Measurements from ENCODE around the gene P2RY2. TPM values are rescaled to one million over a fixed set of nuclear protein-coding genes. Genes with fewer than 3 reads are reported as not detected.

Gene P2RY2
- polyA plus RNA-seq, 1 of the 3 experiments (the other 2 are of a cell fraction), result 0.12 TPM

DNA sequence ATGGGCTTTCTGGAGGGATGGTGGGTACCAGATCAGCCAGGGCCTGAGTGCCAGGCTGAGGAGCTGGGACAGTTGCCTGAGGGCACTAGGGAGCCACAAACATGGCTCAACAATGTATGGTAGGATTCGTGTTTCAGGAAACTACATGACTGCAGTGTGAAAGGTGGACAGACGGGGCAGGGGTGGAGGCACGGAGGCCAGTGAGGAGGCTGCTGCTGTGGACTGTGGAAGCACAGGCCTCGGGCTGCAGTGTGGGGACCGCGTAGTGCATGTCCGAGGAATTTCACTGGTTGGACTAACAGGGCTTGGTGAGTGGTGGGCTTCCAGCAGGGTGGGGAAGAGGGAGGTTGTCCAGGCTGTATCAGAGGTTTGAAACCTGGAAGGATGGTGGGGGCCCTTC, 7.8 kb downstream of the P2RY2 start (continued):
- TF ChIP-seq TEAD4 (IDR thresholded peaks at IDR 0.05; ENCODE audit: borderline replicate concordance, insufficient read depth) (no peak), ELF1 (IDR thresholded peaks at IDR 0.05) (no peak), GATA2 (CRISPR knock-in tag; IDR thresholded peaks at IDR 0.05) (no peak), JUND (IDR thresholded peaks at IDR 0.05) (no peak)
- TF ChIP-seq, protein P1, sequence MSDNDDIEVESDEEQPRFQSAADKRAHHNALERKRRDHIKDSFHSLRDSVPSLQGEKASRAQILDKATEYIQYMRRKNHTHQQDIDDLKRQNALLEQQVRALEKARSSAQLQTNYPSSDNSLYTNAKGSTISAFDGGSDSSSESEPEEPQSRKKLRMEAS (IDR thresholded peaks at IDR 0.05; ENCODE audit: low read depth), result no peak
- TF ChIP-seq, protein P2, sequence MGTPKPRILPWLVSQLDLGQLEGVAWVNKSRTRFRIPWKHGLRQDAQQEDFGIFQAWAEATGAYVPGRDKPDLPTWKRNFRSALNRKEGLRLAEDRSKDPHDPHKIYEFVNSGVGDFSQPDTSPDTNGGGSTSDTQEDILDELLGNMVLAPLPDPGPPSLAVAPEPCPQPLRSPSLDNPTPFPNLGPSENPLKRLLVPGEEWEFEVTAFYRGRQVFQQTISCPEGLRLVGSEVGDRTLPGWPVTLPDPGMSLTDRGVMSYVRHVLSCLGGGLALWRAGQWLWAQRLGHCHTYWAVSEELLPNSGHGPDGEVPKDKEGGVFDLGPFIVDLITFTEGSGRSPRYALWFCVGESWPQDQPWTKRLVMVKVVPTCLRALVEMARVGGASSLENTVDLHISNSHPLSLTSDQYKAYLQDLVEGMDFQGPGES (IDR thresholded peaks at IDR 0.05; ENCODE audit: low read depth, low read length), result no peak

DNA sequence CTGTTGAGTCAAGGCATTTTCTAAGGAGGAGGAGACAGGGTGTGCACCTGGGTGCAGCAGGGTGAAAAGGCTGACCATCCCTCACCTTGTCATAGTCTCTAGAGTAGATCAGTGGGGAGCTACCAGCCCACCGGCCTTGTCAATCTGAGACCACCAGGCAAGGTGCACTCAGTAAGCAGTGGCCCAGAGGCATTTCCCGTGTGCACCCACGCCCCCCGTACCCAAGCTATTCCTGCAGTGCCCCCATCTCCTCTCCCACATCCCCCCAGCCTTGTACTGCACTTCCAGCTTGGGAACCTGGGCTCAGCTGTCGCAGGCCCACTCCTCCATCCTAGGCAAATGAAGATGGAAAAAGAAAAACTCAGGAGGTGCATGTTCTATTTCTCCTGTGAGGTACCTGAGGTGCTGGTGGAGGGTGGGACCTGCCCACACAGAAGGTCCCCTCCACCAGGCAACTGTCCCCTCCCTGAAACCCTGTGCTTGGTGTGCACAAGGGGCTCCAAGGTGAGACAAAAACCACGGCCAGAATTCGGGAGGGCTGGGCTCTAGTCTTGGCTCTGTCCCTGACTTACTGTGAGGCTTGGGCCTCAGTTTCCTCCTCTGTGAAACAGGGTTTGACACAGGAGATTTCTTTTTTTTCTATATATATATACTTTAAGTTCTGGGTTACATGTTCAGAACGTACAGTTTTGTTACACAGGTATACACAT, 8.4 kb downstream of the P2RY2 start:
- no peaks in the 10 kb centered on the region for H3F3A ChIP-seq (replicated peaks; ENCODE audit: insufficient read depth)
- no peaks in the 10 kb centered on the region for H3K9me2 ChIP-seq
- H3K36me3 ChIP-seq (replicated peaks in 1 of 2; ENCODE audit: control insufficient read depth in 1 of 2, insufficient read depth in 2 of 2, low read length in 1 of 2), result no peaks in the 10 kb centered on the region
- POLR2A ChIA-PET, result no interaction called here
- H2AFZ ChIP-seq (ENCODE audit: low read depth), result no peak overlapping the region
- no peak overlapping the region for H3K4me2 ChIP-seq
- TF ChIP-seq SMC3 (IDR thresholded peaks at IDR 0.05; ENCODE audit: low read depth, low read length) (no peak), YY1 (IDR thresholded peaks at IDR 0.05; ENCODE audit: low read depth) (no peak), TAF1 (IDR thresholded peaks at IDR 0.05; ENCODE audit: borderline replicate concordance, low read depth, low read length) (no peak), FOSL2 (IDR thresholded peaks at IDR 0.05; ENCODE audit: borderline replicate concordance, low read depth) (no peak), TCF12 (IDR thresholded peaks at IDR 0.05) (no peak), EP300 (IDR thresholded peaks at IDR 0.05; ENCODE audit: borderline replicate concordance in 1 of 2, low read depth in 1 of 2, low read length in 1 of 2) (no peak), FOXJ3 (CRISPR knock-in tag; IDR thresholded peaks at IDR 0.05) (no peak), CHD2 (IDR thresholded peaks at IDR 0.05; ENCODE audit: low read length, partially characterized antibody) (no peak), SIN3A (IDR thresholded peaks at IDR 0.05; ENCODE audit: borderline replicate concordance, low read depth, low read length) (no peak), FOXM1 (IDR thresholded peaks at IDR 0.05; ENCODE audit: low read depth) (no peak), RCOR1 (IDR thresholded peaks at IDR 0.05; ENCODE audit: low read length) (no peak), TEAD4 (IDR thresholded peaks at IDR 0.05; ENCODE audit: borderline replicate concordance, insufficient read depth) (no peak), EZH2phosphoT487 (IDR thresholded peaks at IDR 0.05; ENCODE audit: borderline replicate concordance, low read depth) (no peak), ELF1 (IDR thresholded peaks at IDR 0.05) (no peak)
- TF ChIP-seq, protein P3, sequence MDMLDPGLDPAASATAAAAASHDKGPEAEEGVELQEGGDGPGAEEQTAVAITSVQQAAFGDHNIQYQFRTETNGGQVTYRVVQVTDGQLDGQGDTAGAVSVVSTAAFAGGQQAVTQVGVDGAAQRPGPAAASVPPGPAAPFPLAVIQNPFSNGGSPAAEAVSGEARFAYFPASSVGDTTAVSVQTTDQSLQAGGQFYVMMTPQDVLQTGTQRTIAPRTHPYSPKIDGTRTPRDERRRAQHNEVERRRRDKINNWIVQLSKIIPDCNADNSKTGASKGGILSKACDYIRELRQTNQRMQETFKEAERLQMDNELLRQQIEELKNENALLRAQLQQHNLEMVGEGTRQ (IDR thresholded peaks at IDR 0.05; ENCODE audit: borderline replicate concordance, low read depth, low read length), result no peak
- TF ChIP-seq, protein P4, sequence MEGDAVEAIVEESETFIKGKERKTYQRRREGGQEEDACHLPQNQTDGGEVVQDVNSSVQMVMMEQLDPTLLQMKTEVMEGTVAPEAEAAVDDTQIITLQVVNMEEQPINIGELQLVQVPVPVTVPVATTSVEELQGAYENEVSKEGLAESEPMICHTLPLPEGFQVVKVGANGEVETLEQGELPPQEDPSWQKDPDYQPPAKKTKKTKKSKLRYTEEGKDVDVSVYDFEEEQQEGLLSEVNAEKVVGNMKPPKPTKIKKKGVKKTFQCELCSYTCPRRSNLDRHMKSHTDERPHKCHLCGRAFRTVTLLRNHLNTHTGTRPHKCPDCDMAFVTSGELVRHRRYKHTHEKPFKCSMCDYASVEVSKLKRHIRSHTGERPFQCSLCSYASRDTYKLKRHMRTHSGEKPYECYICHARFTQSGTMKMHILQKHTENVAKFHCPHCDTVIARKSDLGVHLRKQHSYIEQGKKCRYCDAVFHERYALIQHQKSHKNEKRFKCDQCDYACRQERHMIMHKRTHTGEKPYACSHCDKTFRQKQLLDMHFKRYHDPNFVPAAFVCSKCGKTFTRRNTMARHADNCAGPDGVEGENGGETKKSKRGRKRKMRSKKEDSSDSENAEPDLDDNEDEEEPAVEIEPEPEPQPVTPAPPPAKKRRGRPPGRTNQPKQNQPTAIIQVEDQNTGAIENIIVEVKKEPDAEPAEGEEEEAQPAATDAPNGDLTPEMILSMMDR (IDR thresholded peaks at IDR 0.05), result no peak
- TF ChIP-seq, protein P1 (IDR thresholded peaks at IDR 0.05; ENCODE audit: low read depth), result no peak
- H3K4me3 ChIP-seq (ENCODE audit: low read depth in 2 of 2, low read length in 1 of 2), result no peak overlapping the region
- CTCF ChIA-PET, result no interaction called here
- no peaks in the 10 kb centered on the region for H4K20me1 ChIP-seq (ENCODE audit: insufficient read depth)
- DNase-seq, result peak; percentile 10
- H3K79me2 ChIP-seq (ENCODE audit: insufficient read depth), result no peaks in the 10 kb centered on the region
- no peak overlapping the region for H3K9ac ChIP-seq
- no peaks in the 10 kb centered on the region for H3K27me3 ChIP-seq (ENCODE audit: insufficient read depth)
- no peaks in the 10 kb centered on the region for H3K9me3 ChIP-seq
- H3K27ac ChIP-seq (ENCODE audit: low read depth in 2 of 2, low read length in 1 of 2), result no peak overlapping the region
- 67% methylated on average over 8 of the region's 8 CpGs for WGBS (ENCODE audit: low lambda C conversion rate)
- H3K4me1 ChIP-seq (ENCODE audit: control insufficient read depth in 1 of 2, insufficient read depth in 2 of 2, low read depth in 1 of 2, low read length in 1 of 2), result no peaks in the 10 kb centered on the region
